Ovary (tissue), 9 donors: ENCODE data around the gene DYNC1I2. TPM values are rescaled to one million over a fixed set of nuclear protein-coding genes. Genes with fewer than 3 reads are reported as not detected.
"Not testable (repeated sequence)": the region's sequence is repeated elsewhere in the genome, so short reads cannot be mapped to it uniquely, and the experiment has no call there.

Source experiments
- DNase-seq, 5 donors: peaks; one replicate each; pipeline ENCODE4 v3.0.0-alpha.2; 2019 to 2020
- H3K27ac ChIP-seq, 2 donors: fragments of 200-600 bp; one replicate each; pipeline versions ENCODE4 v1.5.1 to v1.8.0; 2019 to 2022
- H3K27me3 ChIP-seq: fragments of 200-600 bp; one replicate; pipeline ENCODE4 v1.8.0; 2022
- H3K36me3 ChIP-seq: fragments of 200-600 bp; sonication (generic); one replicate; pipeline ENCODE4 v1.5.1; 2019
- H3K4me1 ChIP-seq: one replicate; pipeline ENCODE4 v1.8.1; 2013; ENCODE audit warnings: mild to moderate bottlenecking, moderate library complexity; ENCODE audit not compliant: insufficient read depth
- H3K4me3 ChIP-seq: fragments of 200-600 bp; sonication (generic); one replicate; pipeline ENCODE4 v1.5.1; 2017
- H3K9me3 ChIP-seq, 2 donors: fragments of 200-600 bp in 1 of 2; sonication (generic) in 1 of 2; one replicate each; pipeline versions ENCODE4 v1.5.1 to v1.8.1; 2013 to 2019; ENCODE audit warnings: mild to moderate bottlenecking in 1 of 2, moderate library complexity in 1 of 2
- EP300 ChIP-seq: sonication (generic); formaldehyde crosslinking; IDR thresholded peaks from one replicate; pipeline ENCODE4 v1.6.1; 2017; ENCODE audit warnings: antibody characterized with exemption
- POLR2A ChIP-seq: fragments of 450-650 bp; IDR thresholded peaks from one replicate; pipeline ENCODE4 v1.6.1; 2017; ENCODE audit warnings: antibody characterized with exemption, mild to moderate bottlenecking, moderate library complexity
- WGBS, 3 donors: extraction: QIAGEN DNeasy Blood & Tissue Kit in 1 of 3; methylation state at CpG; one replicate each; pipeline versions ENCODE4 v1.1.5 to v1.1.7; 2013 to 2017; 5-methylcytosine and 5-hydroxymethylcytosine counted together
- intact Hi-C, 4 donors: fragments of 100-400 bp; cut with DNase I; formaldehyde crosslinking; loops; one replicate each; pipeline versions ENCODE4 v1.11.0 to v1.15.1; 2022 to 2023
- polyA plus RNA-seq, 2 donors: library from polyadenylated mRNA; stranded (reverse); fragments of 200-250 nt in 1 of 2; fragments of 350-450 nt in 1 of 2; fragmentation: Illumina TruSeq in 1 of 2; extraction: RNeasy Lipid Tissue Mini Kit (QIAGEN cat#74804) in 1 of 2; gene quantifications; one replicate each; pipeline ENCODE4 v1.2.3, GENCODE V29; 2013 to 2014
- total RNA-seq, 7 donors: library from RNA; depleted of rRNA in 2 of 7; stranded (reverse); fragments of >200 nt in 2 of 7; fragmentation: NEBNext Ultra II Directional in 3 of 7; extraction: Animal tissue kit (Norgen Biotek cat#: 25700) in 3 of 7; gene quantifications; one replicate each; pipeline versions ENCODE4 v1.1.0 to v1.2.4, GENCODE V29; 2016 to 2023
- TF ChIP-seq, protein P1 (sequence below), 3 donors: fragments of 450-650 bp in 2 of 3; fragments of 200-600 bp in 1 of 3; IDR thresholded peaks; one replicate each; pipeline versions ENCODE4 v1.5.1 to v1.8.0; 2016 to 2022; ENCODE audit warnings: antibody characterized with exemption in 3 of 3, mild to moderate bottlenecking in 1 of 3
- donor health status: DM: no; HTN: no; CAD: no; lungs with moderate emphysema.
- donor health status: DM: no; HTN: no; CAD: no.
- donor health status: Bipolar disorder and iron deficiency.
- donor health status: DM: yes; HTN: yes; CAD: no.
- donor health status: DM: no; HTN: no; CAD: no.
- donor health status: DM: yes; HTN: yes; CAD: no.

The DYNC1I2 gene
- total and polyA plus RNA-seq, 9 donors: 69.9 to 118 (median 81.4) TPM

DNA sequence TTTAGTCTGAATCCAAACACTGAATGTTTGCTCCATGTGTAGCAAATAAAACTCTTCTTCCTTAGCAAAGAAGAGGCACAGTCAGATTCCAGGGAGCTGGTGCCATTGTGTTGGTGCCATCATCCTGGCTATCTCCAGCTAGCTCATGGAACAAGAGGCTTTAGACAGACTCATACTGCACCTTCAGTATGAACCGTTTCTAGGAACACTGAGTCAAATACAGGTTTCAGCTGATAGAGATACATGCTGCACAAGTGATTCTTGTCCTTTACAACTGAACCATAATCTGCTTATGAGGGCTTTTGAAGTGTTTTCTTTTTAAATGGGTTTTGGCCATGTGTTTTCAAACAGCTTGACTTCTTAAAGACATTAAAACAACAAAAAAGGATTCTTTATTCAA lies 57.9 kb downstream of the DYNC1I2 start:
- intact Hi-C loops: no loop called here
- no peaks in the 10 kb centered on the region for H3K27me3 ChIP-seq
- H3K27ac ChIP-seq: no peak overlapping the region
- H3K36me3 ChIP-seq: no peaks in the 10 kb centered on the region
- no peaks in the 10 kb centered on the region for H3K4me1 ChIP-seq
- 76 to 84% (median 77%) methylated on average over 1 of the region's 1 CpG for WGBS, 3 donors
- TF ChIP-seq EP300: no peak
- no peak for TF ChIP-seq POLR2A
- TF ChIP-seq, protein P1, sequence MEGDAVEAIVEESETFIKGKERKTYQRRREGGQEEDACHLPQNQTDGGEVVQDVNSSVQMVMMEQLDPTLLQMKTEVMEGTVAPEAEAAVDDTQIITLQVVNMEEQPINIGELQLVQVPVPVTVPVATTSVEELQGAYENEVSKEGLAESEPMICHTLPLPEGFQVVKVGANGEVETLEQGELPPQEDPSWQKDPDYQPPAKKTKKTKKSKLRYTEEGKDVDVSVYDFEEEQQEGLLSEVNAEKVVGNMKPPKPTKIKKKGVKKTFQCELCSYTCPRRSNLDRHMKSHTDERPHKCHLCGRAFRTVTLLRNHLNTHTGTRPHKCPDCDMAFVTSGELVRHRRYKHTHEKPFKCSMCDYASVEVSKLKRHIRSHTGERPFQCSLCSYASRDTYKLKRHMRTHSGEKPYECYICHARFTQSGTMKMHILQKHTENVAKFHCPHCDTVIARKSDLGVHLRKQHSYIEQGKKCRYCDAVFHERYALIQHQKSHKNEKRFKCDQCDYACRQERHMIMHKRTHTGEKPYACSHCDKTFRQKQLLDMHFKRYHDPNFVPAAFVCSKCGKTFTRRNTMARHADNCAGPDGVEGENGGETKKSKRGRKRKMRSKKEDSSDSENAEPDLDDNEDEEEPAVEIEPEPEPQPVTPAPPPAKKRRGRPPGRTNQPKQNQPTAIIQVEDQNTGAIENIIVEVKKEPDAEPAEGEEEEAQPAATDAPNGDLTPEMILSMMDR (IDR thresholded peaks at IDR 0.05): no peak
- no peaks in the 10 kb centered on the region for H3K9me3 ChIP-seq
- no peak for DNase-seq
- H3K4me3 ChIP-seq: no peak overlapping the region

DNA sequence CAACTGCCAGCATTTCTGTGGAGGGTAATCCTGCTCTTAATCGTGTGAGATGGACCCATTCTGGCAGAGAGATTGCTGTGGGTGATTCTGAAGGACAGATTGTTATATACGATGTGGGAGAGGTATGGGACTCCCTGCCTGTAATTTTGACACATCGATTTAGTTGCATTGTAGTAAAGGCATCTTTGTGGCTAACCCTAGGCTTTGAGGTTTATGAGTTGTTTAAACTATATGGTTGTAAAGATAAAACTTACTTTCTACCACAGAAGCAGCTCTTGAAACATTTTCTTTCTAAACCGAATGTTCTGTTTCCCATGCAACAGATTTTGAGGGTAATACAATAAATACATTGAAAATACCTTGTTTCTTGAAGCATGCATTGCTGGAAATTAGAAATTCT lies 58.5 kb downstream of the DYNC1I2 start:
- no peak overlapping the region for H3K27ac ChIP-seq
- TF ChIP-seq POLR2A (no peak), EP300 (no peak)
- TF ChIP-seq, protein P1 (IDR thresholded peaks at IDR 0.05): no peak
- no peaks in the 10 kb centered on the region for H3K9me3 ChIP-seq
- H3K36me3 ChIP-seq: no peaks in the 10 kb centered on the region
- intact Hi-C loops: no loop called here
- H3K27me3 ChIP-seq: no peaks in the 10 kb centered on the region
- 87 to 92% (median 87%) methylated on average over 4 of the region's 4 CpGs for WGBS, 3 donors
- no peak for DNase-seq
- no peak overlapping the region for H3K4me3 ChIP-seq
- H3K4me1 ChIP-seq: no peaks in the 10 kb centered on the region

DNA sequence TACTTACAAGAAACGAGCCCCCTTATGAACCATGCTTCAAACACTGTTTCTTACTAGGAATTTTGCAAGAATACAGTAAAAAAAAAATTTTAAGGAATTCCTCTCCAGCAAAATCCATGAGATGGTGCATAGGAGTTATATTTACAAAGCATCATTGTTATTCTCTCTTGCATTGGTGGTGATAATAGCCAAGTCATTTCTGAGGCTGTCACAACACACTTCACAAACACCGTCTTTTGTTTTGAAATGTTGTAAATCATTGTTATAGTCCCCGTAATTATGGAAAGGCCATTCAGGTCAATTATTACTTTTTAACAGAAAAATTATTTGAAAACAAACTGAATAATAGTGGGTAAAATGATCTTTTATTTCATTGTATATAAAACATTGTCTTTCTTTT lies 60.1 kb downstream of the DYNC1I2 start:
- 86 to 89% (median 89%) methylated on average over 3 of the region's 3 CpGs for whole genome bisulfite sequencing, 3 donors
- H3K9me3 ChIP-seq: no peaks in the 10 kb centered on the region
- no peaks in the 10 kb centered on the region for H3K36me3 ChIP-seq

DNA sequence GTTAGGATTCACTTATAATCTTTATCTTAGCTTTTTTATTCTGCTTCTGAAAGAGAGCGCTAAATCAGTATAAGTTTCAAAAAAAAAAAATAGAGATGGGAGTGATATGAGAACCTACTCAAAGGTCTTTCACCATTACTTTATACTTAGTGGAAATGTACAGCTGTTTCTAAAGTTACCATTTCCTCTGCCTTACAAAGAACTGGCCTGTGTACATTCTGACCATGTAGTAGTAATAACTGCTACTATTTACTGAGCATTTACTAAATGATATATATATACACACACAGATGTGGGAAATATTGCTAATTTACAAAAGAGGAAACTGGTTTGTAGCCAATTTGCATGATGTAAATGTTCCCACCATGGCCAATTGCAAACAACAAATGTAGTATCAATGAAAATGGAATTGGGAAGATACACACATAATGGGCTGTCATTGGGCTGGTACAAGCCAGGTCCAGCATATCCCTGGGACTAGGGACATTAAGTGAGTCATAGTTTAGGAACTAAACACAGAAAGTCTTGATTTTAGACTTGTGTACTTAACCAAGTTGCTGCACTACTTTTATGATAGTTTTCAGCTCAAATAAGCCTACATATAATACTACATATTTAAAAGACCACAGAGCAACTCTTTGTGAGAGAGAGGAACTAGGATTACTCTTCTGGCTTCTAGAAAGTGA lies 67.1 kb downstream of the DYNC1I2 start:
- no peaks in the 10 kb centered on the region for H3K36me3 ChIP-seq
- H3K9me3 ChIP-seq: no peaks in the 10 kb centered on the region
- H3K27ac ChIP-seq: no peak overlapping the region

More for the DNA sequence above, 60.1 kb downstream of the DYNC1I2 start:
- no peak for DNase-seq
- TF ChIP-seq, protein P1 (IDR thresholded peaks at IDR 0.05): no peak
- TF ChIP-seq EP300 (no peak), POLR2A (no peak)
- intact Hi-C loops: no loop called here
- H3K27me3 ChIP-seq: no peaks in the 10 kb centered on the region
- no peak overlapping the region for H3K27ac ChIP-seq
- no peak overlapping the region for H3K4me3 ChIP-seq
- no peaks in the 10 kb centered on the region for H3K4me1 ChIP-seq

DNA sequence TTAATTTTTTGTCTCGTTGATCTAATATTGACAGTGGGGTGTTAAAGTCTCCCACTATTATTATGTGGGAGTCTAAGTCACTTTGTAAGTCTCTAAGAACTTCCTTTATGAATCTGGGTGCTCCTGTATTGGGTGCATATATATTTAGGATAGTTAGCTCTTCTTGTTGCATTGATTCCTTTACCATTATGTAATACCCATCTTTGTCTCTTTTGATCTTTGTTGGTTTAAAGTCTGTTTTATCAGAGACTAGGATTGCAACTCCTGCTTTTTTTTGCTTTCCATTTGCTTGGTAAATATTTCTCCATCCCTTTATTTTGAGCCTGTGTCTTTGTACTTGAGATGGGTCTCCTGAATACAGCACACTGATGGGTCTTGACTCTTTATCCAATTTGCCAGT lies 71.5 kb downstream of the DYNC1I2 start:
- DNase-seq, H3K4me3 ChIP-seq, intact Hi-C loops, H3K27me3 ChIP-seq, H3K4me1 ChIP-seq, H3K36me3 ChIP-seq, H3K9me3 ChIP-seq, H3K27ac ChIP-seq: not testable (repeated sequence)
- 93 to 97% (median 96%) methylated on average over 1 of the region's 1 CpG for WGBS, 3 donors

More for the DNA sequence above, 67.1 kb downstream of the DYNC1I2 start:
- 99 to 100% (median 100%) methylated on average over 1 of the region's 1 CpG for WGBS, 3 donors
- intact Hi-C loops: no loop called here
- DNase-seq: no peak
- no peak overlapping the region for H3K4me3 ChIP-seq
- H3K4me1 ChIP-seq: no peaks in the 10 kb centered on the region
- H3K27me3 ChIP-seq: no peaks in the 10 kb centered on the region
- TF ChIP-seq, protein P1 (IDR thresholded peaks at IDR 0.05): no peak
- TF ChIP-seq POLR2A (no peak), EP300 (no peak)

DNA sequence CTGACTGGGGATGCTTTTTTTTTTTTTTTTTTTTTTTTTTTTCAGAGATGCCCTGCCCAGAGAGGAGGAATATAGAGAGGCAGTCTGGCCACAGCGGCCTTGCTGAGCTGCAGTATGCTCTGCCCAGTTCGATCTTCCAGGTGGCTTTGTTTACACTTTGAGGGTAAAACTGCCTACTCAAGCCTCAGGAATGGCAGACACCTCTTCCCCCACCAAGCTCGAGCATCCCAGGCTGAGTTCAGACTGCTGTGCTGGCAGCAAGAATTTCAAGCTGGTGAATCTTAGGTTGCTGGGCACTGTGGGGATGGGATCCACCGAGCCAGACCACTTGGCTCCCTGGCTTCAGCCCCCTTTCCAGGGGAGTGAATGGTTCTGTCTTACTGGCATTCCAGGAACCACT lies 73.9 kb downstream of the DYNC1I2 start:
- WGBS, 3 donors: 92 to 99% (median 97%) methylated on average over 4 of the region's 4 CpGs
- intact Hi-C loops, H3K36me3 ChIP-seq: not testable (repeated sequence)

More for the DNA sequence above, 73.9 kb downstream of the DYNC1I2 start:
- H3K4me1 ChIP-seq, H3K27me3 ChIP-seq, DNase-seq, H3K4me3 ChIP-seq, H3K27ac ChIP-seq, H3K9me3 ChIP-seq: not testable (repeated sequence)
